Uterus (tissue), 2 donors: ENCODE measurements around the gene DNAJC5G.

Source experiments
- CTCF ChIP-seq, 4 experiments: fragments of 200-600 bp in 2 of 4; fragments of 450-650 bp in 2 of 4; sonication (generic) in 2 of 4; IDR thresholded peaks; one replicate each; pipeline ENCODE4 v1.5.1; 2016 to 2019; ENCODE audit warnings: antibody characterized with exemption in 4 of 4, mild to moderate bottlenecking in 2 of 4, moderate library complexity in 1 of 4
- POLR2A ChIP-seq, 2 donors: fragments of 450-650 bp; IDR thresholded peaks; one replicate each; pipeline ENCODE4 v1.6.1; 2016; ENCODE audit warnings: antibody characterized with exemption in 2 of 2, mild to moderate bottlenecking in 1 of 2, moderate library complexity in 1 of 2

DNA sequence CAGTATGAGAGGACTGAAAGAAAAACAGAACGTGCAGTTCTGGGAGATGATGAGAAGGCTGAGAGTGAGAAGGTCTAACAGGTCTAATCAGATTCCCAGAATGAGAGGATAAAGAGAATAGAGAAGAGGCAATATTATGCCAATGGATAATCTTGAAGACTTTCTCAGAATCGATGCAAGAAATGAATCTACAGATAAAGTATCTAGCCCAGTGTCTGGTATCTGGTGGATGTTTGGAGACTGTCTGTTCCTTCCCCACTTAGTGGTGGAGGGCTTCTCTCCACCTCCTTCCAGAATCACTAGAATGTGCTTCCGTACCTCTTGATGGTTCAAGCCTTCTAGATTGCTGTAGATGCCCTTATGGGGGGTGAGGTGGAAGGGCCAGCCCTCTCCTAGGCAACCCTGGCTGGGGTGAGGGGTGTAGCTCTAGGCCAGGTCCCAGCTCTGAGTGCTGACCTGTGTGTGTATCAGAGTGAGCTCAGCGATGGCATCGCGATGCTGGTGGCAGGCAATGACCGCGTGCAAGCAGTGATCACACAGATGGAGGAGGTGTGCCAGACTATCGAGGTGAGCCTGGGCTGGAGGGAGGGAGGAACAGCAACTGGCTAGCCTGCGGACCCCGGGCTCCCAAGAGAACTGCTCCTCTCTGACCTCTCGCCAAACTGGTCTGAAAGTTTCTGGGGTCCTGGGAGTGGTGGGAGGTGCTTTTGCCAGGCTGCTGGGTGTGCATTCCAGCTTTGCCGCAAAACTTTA is 29.4 kb downstream of the DNAJC5G start:
- TF ChIP-seq CTCF (IDR thresholded peaks at IDR 0.05) (no peak), POLR2A (IDR thresholded peaks at IDR 0.05) (no peak)
